BJ (cell line): ENCODE data around the gene COG3. TPM values are rescaled to one million over a fixed set of nuclear protein-coding genes. Genes with fewer than 3 reads are reported as not detected.
A peak's percentile ranks its signal among the peaks of the same experiment; 100 is the strongest.
"Not testable (repeated sequence)": the region's sequence is repeated elsewhere in the genome, so short reads cannot be mapped to it uniquely, and the experiment has no call there.

Source experiments
- CTCF ChIA-PET: fragments of 350-600 bp; formaldehyde crosslinking; extraction: SDS; loops from one replicate; lab custom pipeline; 2021; ENCODE audit warnings: antibody characterized with exemption, inconsistent platforms; lab: Yijun Ruan, JAX
- POLR2A ChIA-PET: fragments of 300-600 bp; sonication (Branson Sonifier 250); formaldehyde crosslinking; extraction: SDS; loops from one replicate; lab custom pipeline; 2021; ENCODE audit warnings: antibody characterized with exemption; lab: Charles Lee
- DNase-seq: peaks from one replicate; pipeline ENCODE4 v3.0.0-alpha.2; 2011; ENCODE audit warnings: low read depth
- H3K27me3 ChIP-seq: 2 replicates; pipeline ENCODE4 v1.6.0; 2011; ENCODE audit warnings: low read length; ENCODE audit not compliant: control insufficient read depth, insufficient read depth
- H3K36me3 ChIP-seq: 2 replicates; pipeline ENCODE4 v1.5.1; 2011; ENCODE audit warnings: low read length; ENCODE audit not compliant: control insufficient read depth, insufficient read depth
- H3K4me3 ChIP-seq: 2 replicates; pipeline ENCODE4 v1.5.1; 2011; ENCODE audit warnings: low read depth, mild to moderate bottlenecking, control low read depth, low read length
- polyA minus RNA-seq: library from RNA; depleted of rRNA, polyadenylated mRNA; stranded (reverse); fragments of >200 nt; gene quantifications from 2 replicates; pipeline ENCODE4 v1.2.3, GENCODE V29; 2011; rRNA and poly(A)+ RNA removed
- polyA plus RNA-seq: library from polyadenylated mRNA; depleted of rRNA; stranded (reverse); fragments of >200 nt; gene quantifications from 2 replicates; pipeline ENCODE4 v1.2.3, GENCODE V29; 2011; rRNA removed
- TF ChIP-seq, protein P1 (sequence below): IDR thresholded peaks from 2 replicates; pipeline ENCODE4 v1.5.1; 2011; ENCODE audit warnings: low read depth, mild to moderate bottlenecking, control low read depth, inconsistent platforms, low read length, moderate library complexity; ENCODE audit not compliant: insufficient read depth

The COG3 gene, protein sequence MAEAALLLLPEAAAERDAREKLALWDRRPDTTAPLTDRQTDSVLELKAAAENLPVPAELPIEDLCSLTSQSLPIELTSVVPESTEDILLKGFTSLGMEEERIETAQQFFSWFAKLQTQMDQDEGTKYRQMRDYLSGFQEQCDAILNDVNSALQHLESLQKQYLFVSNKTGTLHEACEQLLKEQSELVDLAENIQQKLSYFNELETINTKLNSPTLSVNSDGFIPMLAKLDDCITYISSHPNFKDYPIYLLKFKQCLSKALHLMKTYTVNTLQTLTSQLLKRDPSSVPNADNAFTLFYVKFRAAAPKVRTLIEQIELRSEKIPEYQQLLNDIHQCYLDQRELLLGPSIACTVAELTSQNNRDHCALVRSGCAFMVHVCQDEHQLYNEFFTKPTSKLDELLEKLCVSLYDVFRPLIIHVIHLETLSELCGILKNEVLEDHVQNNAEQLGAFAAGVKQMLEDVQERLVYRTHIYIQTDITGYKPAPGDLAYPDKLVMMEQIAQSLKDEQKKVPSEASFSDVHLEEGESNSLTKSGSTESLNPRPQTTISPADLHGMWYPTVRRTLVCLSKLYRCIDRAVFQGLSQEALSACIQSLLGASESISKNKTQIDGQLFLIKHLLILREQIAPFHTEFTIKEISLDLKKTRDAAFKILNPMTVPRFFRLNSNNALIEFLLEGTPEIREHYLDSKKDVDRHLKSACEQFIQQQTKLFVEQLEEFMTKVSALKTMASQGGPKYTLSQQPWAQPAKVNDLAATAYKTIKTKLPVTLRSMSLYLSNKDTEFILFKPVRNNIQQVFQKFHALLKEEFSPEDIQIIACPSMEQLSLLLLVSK
- polyA plus RNA-seq: 13.9 and 23.2 TPM in 2 replicates
- 12.8 and 15.3 TPM in 2 replicates for polyA minus RNA-seq

DNA sequence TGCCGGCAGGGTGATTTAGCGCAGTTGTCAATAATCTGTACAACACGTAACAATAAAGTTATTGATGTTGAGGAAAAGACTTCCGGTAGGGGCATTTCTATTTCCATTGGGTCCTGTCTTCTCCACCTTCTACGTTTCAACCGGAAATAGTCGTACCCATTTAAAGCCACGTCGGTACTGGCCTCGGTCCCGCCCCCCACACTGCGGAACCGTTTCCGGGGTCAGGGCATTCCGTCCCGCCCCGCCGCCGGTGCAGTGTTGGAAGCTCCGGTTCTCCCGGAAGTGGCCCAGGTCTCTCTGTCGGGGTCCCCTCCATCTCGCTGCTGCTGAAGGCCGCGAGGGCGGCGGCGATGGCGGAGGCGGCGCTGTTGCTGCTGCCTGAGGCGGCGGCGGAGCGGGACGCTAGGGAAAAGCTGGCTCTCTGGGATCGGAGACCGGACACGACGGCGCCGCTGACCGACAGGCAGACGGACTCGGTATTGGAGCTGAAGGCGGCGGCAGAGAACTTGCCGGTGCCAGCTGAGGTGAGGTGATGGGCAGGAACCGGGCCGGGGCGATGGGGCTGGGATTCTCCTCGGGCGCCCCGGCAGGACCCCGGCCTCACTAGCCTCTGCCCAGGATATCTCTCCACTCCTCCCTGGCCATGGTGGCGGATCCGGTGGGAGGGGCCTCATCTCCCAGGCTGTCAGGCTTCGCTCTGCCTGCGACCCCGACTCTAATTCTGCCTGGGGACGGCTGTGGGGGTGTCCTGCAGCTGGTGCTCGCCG is at the start of gene COG3:
Gene COG3 (plus strand): TSS at position 253 of the 767 bp plus-strand sequence. CDS start 98 bp downstream, at position 351.
- DNase-seq: peak; percentile 89
- CTCF ChIA-PET: interaction anchor here (1.4 to 2.1 kb wide), 2 partner anchors 10 to 47 kb away, joined by 3 to 7 read pairs; no protein-coding TSS in a partner anchor
- Histone ChIP-seq H3K27me3 (0 out of 2 replicates have a peak, but pooled peaks cover 1% of the 10 kb centered on the region), H3K36me3 (no peaks in the 10 kb centered on the region), H3K4me3 (peak within 1 kb of the TSS; percentile 100)
- TF ChIP-seq, protein P1, sequence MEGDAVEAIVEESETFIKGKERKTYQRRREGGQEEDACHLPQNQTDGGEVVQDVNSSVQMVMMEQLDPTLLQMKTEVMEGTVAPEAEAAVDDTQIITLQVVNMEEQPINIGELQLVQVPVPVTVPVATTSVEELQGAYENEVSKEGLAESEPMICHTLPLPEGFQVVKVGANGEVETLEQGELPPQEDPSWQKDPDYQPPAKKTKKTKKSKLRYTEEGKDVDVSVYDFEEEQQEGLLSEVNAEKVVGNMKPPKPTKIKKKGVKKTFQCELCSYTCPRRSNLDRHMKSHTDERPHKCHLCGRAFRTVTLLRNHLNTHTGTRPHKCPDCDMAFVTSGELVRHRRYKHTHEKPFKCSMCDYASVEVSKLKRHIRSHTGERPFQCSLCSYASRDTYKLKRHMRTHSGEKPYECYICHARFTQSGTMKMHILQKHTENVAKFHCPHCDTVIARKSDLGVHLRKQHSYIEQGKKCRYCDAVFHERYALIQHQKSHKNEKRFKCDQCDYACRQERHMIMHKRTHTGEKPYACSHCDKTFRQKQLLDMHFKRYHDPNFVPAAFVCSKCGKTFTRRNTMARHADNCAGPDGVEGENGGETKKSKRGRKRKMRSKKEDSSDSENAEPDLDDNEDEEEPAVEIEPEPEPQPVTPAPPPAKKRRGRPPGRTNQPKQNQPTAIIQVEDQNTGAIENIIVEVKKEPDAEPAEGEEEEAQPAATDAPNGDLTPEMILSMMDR: 0 out of 2 replicates have a peak, but pooled peaks have one; percentile 42
- POLR2A ChIA-PET: no interaction called here

DNA sequence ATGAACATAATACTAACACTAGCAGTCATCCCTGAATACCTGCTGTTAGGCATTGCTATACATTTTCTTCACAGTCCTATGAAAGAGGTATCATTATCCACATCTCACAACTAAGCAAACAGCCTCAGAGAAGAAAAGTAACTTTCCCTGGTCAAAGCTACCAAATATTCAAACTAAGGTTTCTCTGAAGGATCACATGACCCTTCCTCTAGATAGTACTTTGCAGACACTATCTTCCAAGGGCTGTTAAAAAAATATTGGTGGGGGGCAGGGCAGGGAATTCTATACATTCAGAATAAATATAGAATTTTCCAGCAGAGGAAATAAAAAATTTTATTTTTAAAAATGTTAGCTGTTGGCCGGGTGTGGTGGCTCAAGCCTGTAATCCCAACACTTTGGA is 49.6 kb upstream of the COG3 start:
- POLR2A ChIA-PET: no interaction called here
- no peak overlapping the region for H3K4me3 ChIP-seq

DNA sequence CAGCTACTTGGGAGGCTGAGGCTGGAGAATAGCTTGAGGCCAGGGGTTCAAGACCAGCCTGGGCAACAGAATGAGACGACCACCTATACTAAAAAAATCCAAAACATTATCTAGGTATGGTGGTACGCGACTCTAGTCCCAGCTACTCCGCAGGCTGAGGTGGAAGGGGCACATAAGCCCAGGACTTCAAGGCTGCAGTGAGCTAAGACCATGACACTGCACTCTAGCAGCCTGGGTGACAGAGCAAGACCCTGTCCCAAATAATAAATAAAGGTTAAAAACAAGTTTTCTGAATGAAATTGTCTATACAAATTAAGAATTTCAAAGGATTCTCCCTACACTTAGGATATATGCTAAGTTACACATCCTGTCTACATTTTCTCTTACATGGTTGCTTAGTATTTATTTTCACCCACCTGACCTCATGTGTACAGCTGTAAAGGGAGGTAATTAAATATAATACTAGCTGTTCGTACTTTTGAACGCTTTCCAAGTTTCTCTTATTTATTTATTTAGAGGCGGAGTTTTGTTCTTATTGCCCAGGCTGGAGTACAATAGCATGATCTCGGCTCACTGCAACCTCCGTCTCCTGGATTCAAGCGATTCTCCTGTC is 48.1 kb upstream of the COG3 start:
- no peak for DNase-seq
- peak overlapping the region; percentile 80 for H3K4me3 ChIP-seq
- H3K36me3 ChIP-seq: no peaks in the 10 kb centered on the region
- ChIA-PET POLR2A (no interaction called here), CTCF (interaction anchor here (1.0 to 1.9 kb wide), 3 partner anchors 21 to 45 kb away, joined by 3 to 7 read pairs (median 3); no protein-coding TSS in a partner anchor)
- no peaks in the 10 kb centered on the region for H3K27me3 ChIP-seq
- TF ChIP-seq, protein P1: no peak

More for the DNA sequence above, 49.6 kb upstream of the COG3 start:
- CTCF ChIA-PET: interaction anchor here (0.9 to 1.3 kb wide), 4 partner anchors 10 to 21 kb away, joined by 3 to 4 read pairs (median 4); no protein-coding TSS in a partner anchor
- DNase-seq: no peak
- no peaks in the 10 kb centered on the region for H3K36me3 ChIP-seq
- TF ChIP-seq, protein P1: no peak
- no peaks in the 10 kb centered on the region for H3K27me3 ChIP-seq

DNA sequence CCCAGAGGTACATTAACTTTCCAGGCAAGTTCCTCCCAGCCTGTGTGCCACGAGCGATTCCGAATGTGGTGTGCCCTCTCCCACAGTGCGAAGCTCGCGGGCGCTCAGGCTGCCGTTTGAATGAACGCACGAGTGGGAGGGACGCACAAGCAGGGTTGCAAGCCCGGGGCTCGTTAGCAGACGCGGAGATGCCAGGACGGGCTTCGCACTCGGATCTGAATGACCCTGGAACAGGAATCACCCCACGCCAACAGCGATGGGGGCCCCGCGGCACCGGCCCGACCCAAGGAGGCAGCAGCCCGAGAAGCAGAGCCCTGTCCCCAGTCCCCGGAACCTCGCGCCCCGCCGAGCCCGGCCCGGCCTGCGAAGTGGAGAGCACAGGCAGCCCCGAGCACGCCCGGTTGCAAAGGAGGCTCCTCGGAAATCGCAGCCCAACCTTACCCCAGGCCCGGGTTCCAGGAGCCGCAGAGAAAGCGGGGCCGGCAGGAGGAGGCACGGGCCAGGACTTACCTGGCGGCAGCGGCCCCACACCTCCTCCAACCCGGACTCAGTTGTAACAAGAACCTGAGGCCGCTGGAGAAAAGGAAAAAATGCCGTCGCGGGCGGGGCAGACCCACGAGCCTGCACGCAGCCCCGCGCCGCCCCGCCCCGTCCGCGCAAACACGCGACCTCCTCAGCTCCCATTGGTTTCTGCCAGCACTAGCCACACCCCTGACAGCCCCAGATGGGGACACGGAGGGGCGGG is 46.8 kb upstream of the COG3 start, which contains the start of gene SLC25A30:
Gene SLC25A30 (minus strand): TSS at position 584 of the 745 bp plus-strand sequence. CDS start 6,948 bp downstream, outside the sequence.
- POLR2A ChIA-PET: interaction anchor here (0.6 kb wide), 1 partner anchor 76 kb away, joined by 4 read pairs; no protein-coding TSS in a partner anchor
- Histone ChIP-seq H3K4me3 (peak within 1 kb of the TSS; percentile 80), H3K27me3 (no peaks in the 10 kb centered on the region), H3K36me3 (no peaks in the 10 kb centered on the region)
- peak; percentile 47 for DNase-seq
- CTCF ChIA-PET: interaction anchor here (0.9 to 1.9 kb wide), 4 partner anchors 11 to 47 kb away, joined by 3 to 7 read pairs (median 4); no protein-coding TSS in a partner anchor
- TF ChIP-seq, protein P1: no peak

DNA sequence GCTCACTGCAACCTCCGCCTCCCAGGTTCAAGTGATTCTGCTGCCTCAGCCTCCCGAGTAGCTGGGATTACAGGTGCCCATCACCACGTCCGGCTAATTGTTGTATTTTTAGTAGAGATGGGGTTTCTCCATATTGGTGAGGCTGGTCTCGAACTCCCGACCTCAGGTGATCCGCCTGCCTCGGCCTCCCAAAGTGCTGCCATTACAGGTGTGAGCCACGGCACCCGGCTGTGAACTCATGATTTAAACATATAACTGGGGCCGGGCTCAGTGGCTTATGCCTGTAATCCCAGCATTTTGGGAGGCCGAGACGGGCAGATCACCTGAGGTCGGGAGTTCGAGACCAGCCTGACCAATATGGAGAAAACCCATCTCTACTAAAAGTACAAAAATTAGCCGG is 45.4 kb upstream of the COG3 start:
- H3K27me3 ChIP-seq, POLR2A ChIA-PET, H3K4me3 ChIP-seq, H3K36me3 ChIP-seq, CTCF ChIA-PET, DNase-seq: not testable (repeated sequence)
